H1 (cell line): ENCODE data around the gene ASAP2. TPM values are rescaled to one million over a fixed set of nuclear protein-coding genes. Genes with fewer than 3 reads are reported as not detected.

ENCODE experiments used
- BACH1 ChIP-seq: IDR thresholded peaks from 2 replicates; pipeline ENCODE4 v1.6.1; 2012; ENCODE audit warnings: low read length, improper control_type of control experiment
- BRCA1 ChIP-seq: IDR thresholded peaks from 2 replicates; pipeline ENCODE4 v1.6.1; 2012; ENCODE audit warnings: low read depth, low read length, improper control_type of control experiment
- GTF2F1 ChIP-seq: IDR thresholded peaks from 2 replicates; pipeline ENCODE4 v1.6.1; 2012; ENCODE audit warnings: low read depth, low read length, improper control_type of control experiment, borderline replicate concordance
- SIRT6 ChIP-seq: IDR thresholded peaks from one replicate; pipeline ENCODE4 v1.7.1; 2012; ENCODE audit warnings: low read length, inconsistent platforms
- ZNF274 ChIP-seq: IDR thresholded peaks from 2 replicates; pipeline ENCODE4 v1.7.0; 2012; ENCODE audit warnings: low read length, borderline replicate concordance; ENCODE audit errors: extremely low read depth
- polyA plus RNA-seq, 7 experiments: library from polyadenylated mRNA; depleted of rRNA in 3 of 7; stranded (reverse) in 5 of 7; unstranded in 2 of 7; fragments of >200 nt in 5 of 7; fragments of 200-250 nt in 2 of 7; gene quantifications; 1 replicate in 5 of 7; 2 replicates in 1 of 7; 4 replicates in 1 of 7; pipeline versions ENCODE4 v1.2.1 to v1.2.3, GENCODE V29; 2011 to 2013; ENCODE audit warnings: missing spikeins in 2 of 7, mixed read lengths in 2 of 7
- total RNA-seq: library from RNA; stranded (reverse); fragmentation: NEBNext Ultra II Directional; extraction: Animal tissue kit (Norgen Biotek cat#: 25700); gene quantifications from 2 replicates; pipeline ENCODE4 v1.2.1, GENCODE V29; 2021
- TF ChIP-seq, protein P1 (sequence below): fragments of 300-600 bp; sonication (generic); IDR thresholded peaks from 2 replicates; pipeline ENCODE4 v1.7.1; 2012; ENCODE audit warnings: low read length, moderate library complexity, mild to moderate bottlenecking, inconsistent platforms; ENCODE audit not compliant: insufficient replicate concordance

Gene ASAP2
- total and polyA plus RNA-seq, 2 of the 8 experiments (the other 6 are each of a cell fraction or from before 2014, with no cell fraction given): 10.2 to 18.7 TPM

DNA sequence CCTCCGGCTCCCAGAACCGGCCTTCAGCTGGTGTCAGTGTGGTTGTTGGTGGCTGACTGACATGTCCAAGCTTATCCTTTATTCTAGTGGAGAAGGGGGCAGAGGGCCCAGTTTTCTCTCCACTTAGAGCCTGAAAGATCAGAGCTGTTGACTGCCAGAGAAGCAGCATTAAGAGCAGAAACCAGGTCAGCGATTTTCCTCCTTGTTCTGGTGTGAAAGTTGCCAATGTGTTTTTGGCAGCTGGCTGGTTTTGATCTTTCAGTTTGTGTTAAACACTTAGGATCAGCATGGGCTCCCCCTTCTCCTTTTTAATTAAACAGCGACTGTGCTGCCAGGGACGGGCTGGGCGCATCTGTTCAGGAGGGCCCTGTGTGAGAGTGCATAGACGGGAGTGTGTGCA lies 100.9 kb downstream of the ASAP2 start (continued):
- TF ChIP-seq, protein P1, sequence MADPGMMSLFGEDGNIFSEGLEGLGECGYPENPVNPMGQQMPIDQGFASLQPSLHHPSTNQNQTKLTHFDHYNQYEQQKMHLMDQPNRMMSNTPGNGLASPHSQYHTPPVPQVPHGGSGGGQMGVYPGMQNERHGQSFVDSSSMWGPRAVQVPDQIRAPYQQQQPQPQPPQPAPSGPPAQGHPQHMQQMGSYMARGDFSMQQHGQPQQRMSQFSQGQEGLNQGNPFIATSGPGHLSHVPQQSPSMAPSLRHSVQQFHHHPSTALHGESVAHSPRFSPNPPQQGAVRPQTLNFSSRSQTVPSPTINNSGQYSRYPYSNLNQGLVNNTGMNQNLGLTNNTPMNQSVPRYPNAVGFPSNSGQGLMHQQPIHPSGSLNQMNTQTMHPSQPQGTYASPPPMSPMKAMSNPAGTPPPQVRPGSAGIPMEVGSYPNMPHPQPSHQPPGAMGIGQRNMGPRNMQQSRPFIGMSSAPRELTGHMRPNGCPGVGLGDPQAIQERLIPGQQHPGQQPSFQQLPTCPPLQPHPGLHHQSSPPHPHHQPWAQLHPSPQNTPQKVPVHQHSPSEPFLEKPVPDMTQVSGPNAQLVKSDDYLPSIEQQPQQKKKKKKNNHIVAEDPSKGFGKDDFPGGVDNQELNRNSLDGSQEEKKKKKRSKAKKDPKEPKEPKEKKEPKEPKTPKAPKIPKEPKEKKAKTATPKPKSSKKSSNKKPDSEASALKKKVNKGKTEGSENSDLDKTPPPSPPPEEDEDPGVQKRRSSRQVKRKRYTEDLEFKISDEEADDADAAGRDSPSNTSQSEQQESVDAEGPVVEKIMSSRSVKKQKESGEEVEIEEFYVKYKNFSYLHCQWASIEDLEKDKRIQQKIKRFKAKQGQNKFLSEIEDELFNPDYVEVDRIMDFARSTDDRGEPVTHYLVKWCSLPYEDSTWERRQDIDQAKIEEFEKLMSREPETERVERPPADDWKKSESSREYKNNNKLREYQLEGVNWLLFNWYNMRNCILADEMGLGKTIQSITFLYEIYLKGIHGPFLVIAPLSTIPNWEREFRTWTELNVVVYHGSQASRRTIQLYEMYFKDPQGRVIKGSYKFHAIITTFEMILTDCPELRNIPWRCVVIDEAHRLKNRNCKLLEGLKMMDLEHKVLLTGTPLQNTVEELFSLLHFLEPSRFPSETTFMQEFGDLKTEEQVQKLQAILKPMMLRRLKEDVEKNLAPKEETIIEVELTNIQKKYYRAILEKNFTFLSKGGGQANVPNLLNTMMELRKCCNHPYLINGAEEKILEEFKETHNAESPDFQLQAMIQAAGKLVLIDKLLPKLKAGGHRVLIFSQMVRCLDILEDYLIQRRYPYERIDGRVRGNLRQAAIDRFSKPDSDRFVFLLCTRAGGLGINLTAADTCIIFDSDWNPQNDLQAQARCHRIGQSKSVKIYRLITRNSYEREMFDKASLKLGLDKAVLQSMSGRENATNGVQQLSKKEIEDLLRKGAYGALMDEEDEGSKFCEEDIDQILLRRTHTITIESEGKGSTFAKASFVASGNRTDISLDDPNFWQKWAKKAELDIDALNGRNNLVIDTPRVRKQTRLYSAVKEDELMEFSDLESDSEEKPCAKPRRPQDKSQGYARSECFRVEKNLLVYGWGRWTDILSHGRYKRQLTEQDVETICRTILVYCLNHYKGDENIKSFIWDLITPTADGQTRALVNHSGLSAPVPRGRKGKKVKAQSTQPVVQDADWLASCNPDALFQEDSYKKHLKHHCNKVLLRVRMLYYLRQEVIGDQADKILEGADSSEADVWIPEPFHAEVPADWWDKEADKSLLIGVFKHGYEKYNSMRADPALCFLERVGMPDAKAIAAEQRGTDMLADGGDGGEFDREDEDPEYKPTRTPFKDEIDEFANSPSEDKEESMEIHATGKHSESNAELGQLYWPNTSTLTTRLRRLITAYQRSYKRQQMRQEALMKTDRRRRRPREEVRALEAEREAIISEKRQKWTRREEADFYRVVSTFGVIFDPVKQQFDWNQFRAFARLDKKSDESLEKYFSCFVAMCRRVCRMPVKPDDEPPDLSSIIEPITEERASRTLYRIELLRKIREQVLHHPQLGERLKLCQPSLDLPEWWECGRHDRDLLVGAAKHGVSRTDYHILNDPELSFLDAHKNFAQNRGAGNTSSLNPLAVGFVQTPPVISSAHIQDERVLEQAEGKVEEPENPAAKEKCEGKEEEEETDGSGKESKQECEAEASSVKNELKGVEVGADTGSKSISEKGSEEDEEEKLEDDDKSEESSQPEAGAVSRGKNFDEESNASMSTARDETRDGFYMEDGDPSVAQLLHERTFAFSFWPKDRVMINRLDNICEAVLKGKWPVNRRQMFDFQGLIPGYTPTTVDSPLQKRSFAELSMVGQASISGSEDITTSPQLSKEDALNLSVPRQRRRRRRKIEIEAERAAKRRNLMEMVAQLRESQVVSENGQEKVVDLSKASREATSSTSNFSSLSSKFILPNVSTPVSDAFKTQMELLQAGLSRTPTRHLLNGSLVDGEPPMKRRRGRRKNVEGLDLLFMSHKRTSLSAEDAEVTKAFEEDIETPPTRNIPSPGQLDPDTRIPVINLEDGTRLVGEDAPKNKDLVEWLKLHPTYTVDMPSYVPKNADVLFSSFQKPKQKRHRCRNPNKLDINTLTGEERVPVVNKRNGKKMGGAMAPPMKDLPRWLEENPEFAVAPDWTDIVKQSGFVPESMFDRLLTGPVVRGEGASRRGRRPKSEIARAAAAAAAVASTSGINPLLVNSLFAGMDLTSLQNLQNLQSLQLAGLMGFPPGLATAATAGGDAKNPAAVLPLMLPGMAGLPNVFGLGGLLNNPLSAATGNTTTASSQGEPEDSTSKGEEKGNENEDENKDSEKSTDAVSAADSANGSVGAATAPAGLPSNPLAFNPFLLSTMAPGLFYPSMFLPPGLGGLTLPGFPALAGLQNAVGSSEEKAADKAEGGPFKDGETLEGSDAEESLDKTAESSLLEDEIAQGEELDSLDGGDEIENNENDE: no peak
- TF ChIP-seq BRCA1 (no peak), ZNF274 (no peak), GTF2F1 (no peak), SIRT6 (no peak), BACH1 (no peak)
